ENCODE results near the gene CD164.

Gene CD164

GRCh38 chr6:109393886-109394281 is 11.6 kb upstream of the CD164 start:
- H3K9me3 ChIP-seq (ENCODE audit: control insufficient read depth, low read depth, low read length): no peaks in the 10 kb centered on the region
- H3K27me3 ChIP-seq (ENCODE audit: control insufficient read depth, insufficient read depth, low read length): no peaks in the 10 kb centered on the region
- no peak overlapping the region for H3K4me3 ChIP-seq (ENCODE audit: low read length)
- H3K36me3 ChIP-seq (ENCODE audit: control insufficient read depth, low read depth, low read length): no peaks in the 10 kb centered on the region
- no peaks in the 10 kb centered on the region for H3K4me1 ChIP-seq (ENCODE audit: control insufficient read depth, low read depth, low read length)
- no peak overlapping the region for H3K27ac ChIP-seq (ENCODE audit: low read length)
- H3K9ac ChIP-seq (ENCODE audit: low read length): no peak overlapping the region

GRCh38 chr6:109393157-109393885 is 11.1 kb upstream of the CD164 start:
- no peak overlapping the region for H3K27ac ChIP-seq (ENCODE audit: low read length)
- no peak overlapping the region for H3K4me3 ChIP-seq (ENCODE audit: low read length)
- no peak overlapping the region for H3K9ac ChIP-seq (ENCODE audit: low read length)
- H3K4me1 ChIP-seq (ENCODE audit: control insufficient read depth, low read depth, low read length): no peaks in the 10 kb centered on the region
- H3K27me3 ChIP-seq (ENCODE audit: control insufficient read depth, insufficient read depth, low read length): no peaks in the 10 kb centered on the region
- H3K36me3 ChIP-seq (ENCODE audit: control insufficient read depth, low read depth, low read length): no peaks in the 10 kb centered on the region
- no peaks in the 10 kb centered on the region for H3K9me3 ChIP-seq (ENCODE audit: control insufficient read depth, low read depth, low read length)

- Histone ChIP-seq H3K27ac (ENCODE audit: low read length) (no peak overlapping the region), H3K4me3 (ENCODE audit: low read length) (no peak overlapping the region), H3K4me1 (ENCODE audit: control insufficient read depth, low read depth, low read length) (no peaks in the 10 kb centered on the region), H3K36me3 (ENCODE audit: control insufficient read depth, low read depth, low read length) (no peaks in the 10 kb centered on the region), H3K9ac (ENCODE audit: low read length) (no peak overlapping the region), H3K27me3 (ENCODE audit: control insufficient read depth, insufficient read depth, low read length) (no peaks in the 10 kb centered on the region), H3K9me3 (ENCODE audit: control insufficient read depth, low read depth, low read length) (no peaks in the 10 kb centered on the region)
These were observed 7.5 kb upstream of the CD164 start for GRCh38 chr6:109389650-109390274.

GRCh38 chr6:109388265-109388664 is 6.0 kb upstream of the CD164 start:
- no peak overlapping the region for H3K4me3 ChIP-seq (ENCODE audit: low read length)
- H3K9me3 ChIP-seq (ENCODE audit: control insufficient read depth, low read depth, low read length): no peaks in the 10 kb centered on the region
- H3K36me3 ChIP-seq (ENCODE audit: control insufficient read depth, low read depth, low read length): no peaks in the 10 kb centered on the region
- no peak overlapping the region for H3K27ac ChIP-seq (ENCODE audit: low read length)
- H3K27me3 ChIP-seq (ENCODE audit: control insufficient read depth, insufficient read depth, low read length): no peaks in the 10 kb centered on the region
- H3K4me1 ChIP-seq (ENCODE audit: control insufficient read depth, low read depth, low read length): peaks cover 3% of the 10 kb centered on the region
- H3K9ac ChIP-seq (ENCODE audit: low read length): no peak overlapping the region

- H3K9ac ChIP-seq (ENCODE audit: low read length): peak overlapping the region; percentile 91
- H3K27me3 ChIP-seq (ENCODE audit: control insufficient read depth, insufficient read depth, low read length): no peaks in the 10 kb centered on the region
- H3K4me3 ChIP-seq (ENCODE audit: low read length): peak overlapping the region; percentile 98
- no peaks in the 10 kb centered on the region for H3K9me3 ChIP-seq (ENCODE audit: control insufficient read depth, low read depth, low read length)
- H3K4me1 ChIP-seq (ENCODE audit: control insufficient read depth, low read depth, low read length): peaks cover 3% of the 10 kb centered on the region
- H3K36me3 ChIP-seq (ENCODE audit: control insufficient read depth, low read depth, low read length): peaks cover 7% of the 10 kb centered on the region
- no peak overlapping the region for H3K27ac ChIP-seq (ENCODE audit: low read length)
These were observed 1.2 kb upstream of the CD164 start for GRCh38 chr6:109383438-109383940.

GRCh38 chr6:109382576-109383437 is 540 bp upstream of the CD164 start:
- no peaks in the 10 kb centered on the region for H3K27me3 ChIP-seq (ENCODE audit: control insufficient read depth, insufficient read depth, low read length)
- no peaks in the 10 kb centered on the region for H3K9me3 ChIP-seq (ENCODE audit: control insufficient read depth, low read depth, low read length)
- H3K9ac ChIP-seq (ENCODE audit: low read length): peak overlapping the region; percentile 91
- peaks cover 3% of the 10 kb centered on the region for H3K4me1 ChIP-seq (ENCODE audit: control insufficient read depth, low read depth, low read length)
- peak overlapping the region; percentile 98 for H3K4me3 ChIP-seq (ENCODE audit: low read length)
- peaks cover 13% of the 10 kb centered on the region for H3K36me3 ChIP-seq (ENCODE audit: control insufficient read depth, low read depth, low read length)
- peak overlapping the region; percentile 97 for H3K27ac ChIP-seq (ENCODE audit: low read length)

- H3K36me3 ChIP-seq (ENCODE audit: control insufficient read depth, low read depth, low read length): peaks cover 29% of the 10 kb centered on the region
- no peaks in the 10 kb centered on the region for H3K27me3 ChIP-seq (ENCODE audit: control insufficient read depth, insufficient read depth, low read length)
- peaks cover 3% of the 10 kb centered on the region for H3K4me1 ChIP-seq (ENCODE audit: control insufficient read depth, low read depth, low read length)
- no peaks in the 10 kb centered on the region for H3K9me3 ChIP-seq (ENCODE audit: control insufficient read depth, low read depth, low read length)
- H3K4me3 ChIP-seq (ENCODE audit: low read length): peak overlapping the region; percentile 98
- H3K27ac ChIP-seq (ENCODE audit: low read length): peak overlapping the region; percentile 55
- peak overlapping the region; percentile 91 for H3K9ac ChIP-seq (ENCODE audit: low read length)
These were observed 1.1 kb downstream of the CD164 start for GRCh38 chr6:109381061-109381746.

- no peak overlapping the region for H3K27ac ChIP-seq (ENCODE audit: low read length)
- H3K36me3 ChIP-seq (ENCODE audit: control insufficient read depth, low read depth, low read length): peaks cover 43% of the 10 kb centered on the region
- no peaks in the 10 kb centered on the region for H3K9me3 ChIP-seq (ENCODE audit: control insufficient read depth, low read depth, low read length)
- H3K27me3 ChIP-seq (ENCODE audit: control insufficient read depth, insufficient read depth, low read length): no peaks in the 10 kb centered on the region
- peak overlapping the region; percentile 98 for H3K4me3 ChIP-seq (ENCODE audit: low read length)
- peaks cover 3% of the 10 kb centered on the region for H3K4me1 ChIP-seq (ENCODE audit: control insufficient read depth, low read depth, low read length)
- H3K9ac ChIP-seq (ENCODE audit: low read length): no peak overlapping the region
These were observed 2.6 kb downstream of the CD164 start for GRCh38 chr6:109379711-109380110.

- Histone ChIP-seq H3K27me3 (ENCODE audit: control insufficient read depth, insufficient read depth, low read length) (no peaks in the 10 kb centered on the region), H3K36me3 (ENCODE audit: control insufficient read depth, low read depth, low read length) (peaks cover 61% of the 10 kb centered on the region), H3K4me3 (ENCODE audit: low read length) (no peak overlapping the region), H3K4me1 (ENCODE audit: control insufficient read depth, low read depth, low read length) (no peaks in the 10 kb centered on the region), H3K27ac (ENCODE audit: low read length) (no peak overlapping the region), H3K9ac (ENCODE audit: low read length) (no peak overlapping the region), H3K9me3 (ENCODE audit: control insufficient read depth, low read depth, low read length) (no peaks in the 10 kb centered on the region)
These were observed 4.5 kb downstream of the CD164 start for GRCh38 chr6:109377717-109378116.

- H3K4me3 ChIP-seq (ENCODE audit: low read length): no peak overlapping the region
- H3K4me1 ChIP-seq (ENCODE audit: control insufficient read depth, low read depth, low read length): no peaks in the 10 kb centered on the region
- H3K9ac ChIP-seq (ENCODE audit: low read length): no peak overlapping the region
- no peak overlapping the region for H3K27ac ChIP-seq (ENCODE audit: low read length)
- no peaks in the 10 kb centered on the region for H3K27me3 ChIP-seq (ENCODE audit: control insufficient read depth, insufficient read depth, low read length)
- peaks cover 84% of the 10 kb centered on the region for H3K36me3 ChIP-seq (ENCODE audit: control insufficient read depth, low read depth, low read length)
- no peaks in the 10 kb centered on the region for H3K9me3 ChIP-seq (ENCODE audit: control insufficient read depth, low read depth, low read length)
These were observed 7.9 kb downstream of the CD164 start for GRCh38 chr6:109374326-109374892.

- Histone ChIP-seq H3K9ac (ENCODE audit: low read length) (no peak overlapping the region), H3K36me3 (ENCODE audit: control insufficient read depth, low read depth, low read length) (peaks cover 86% of the 10 kb centered on the region), H3K4me3 (ENCODE audit: low read length) (no peak overlapping the region), H3K27me3 (ENCODE audit: control insufficient read depth, insufficient read depth, low read length) (no peaks in the 10 kb centered on the region), H3K9me3 (ENCODE audit: control insufficient read depth, low read depth, low read length) (no peaks in the 10 kb centered on the region), H3K27ac (ENCODE audit: low read length) (no peak overlapping the region), H3K4me1 (ENCODE audit: control insufficient read depth, low read depth, low read length) (no peaks in the 10 kb centered on the region)
These were observed 8.5 kb downstream of the CD164 start for GRCh38 chr6:109373762-109374161.

Measured in iPS-18a (cell line).